Fibroblast of pulmonary artery (primary cell): Measurements from ENCODE around the gene RPS6KC1.
"Not testable (repeated sequence)": the region's sequence is repeated elsewhere in the genome, so short reads cannot be mapped to it uniquely, and the experiment has no call there.

Experiments
- DNase-seq: peaks from one replicate; pipeline ENCODE4 v3.0.0-alpha.2; 2010; ENCODE audit warnings: low read depth
- H3K4me3 ChIP-seq: replicated peaks from 2 replicates; pipeline ENCODE4 v1.5.1; 2011; ENCODE audit warnings: low read depth, mild to moderate bottlenecking, control low read depth, low read length, moderate library complexity
- CTCF ChIP-seq: IDR thresholded peaks from 2 replicates; pipeline ENCODE4 v1.5.1; 2011; ENCODE audit warnings: mild to moderate bottlenecking, control low read depth, low read length, inconsistent platforms; ENCODE audit errors: missing control alignments

The RPS6KC1 gene

GRCh38 chr1:213106298-213106697, 55.3 kb downstream of the RPS6KC1 start:
- no peak overlapping the region for H3K4me3 ChIP-seq
- TF ChIP-seq CTCF: no peak
- DNase-seq: no peak

GRCh38 chr1:213107613-213108012, 56.6 kb downstream of the RPS6KC1 start:
- H3K4me3 ChIP-seq: no peak overlapping the region
- DNase-seq: no peak
- no peak for TF ChIP-seq CTCF

- no peak for DNase-seq
- no peak overlapping the region for H3K4me3 ChIP-seq
- no peak for TF ChIP-seq CTCF
Observed at GRCh38 chr1:213110349-213111300, 59.6 kb downstream of the RPS6KC1 start.

GRCh38 chr1:213111502-213111901, 60.5 kb downstream of the RPS6KC1 start:
- no peak overlapping the region for H3K4me3 ChIP-seq
- DNase-seq: no peak
- TF ChIP-seq CTCF: no peak

- not testable (repeated sequence) for H3K4me3 ChIP-seq, DNase-seq
Observed at GRCh38 chr1:213112723-213113122, 61.7 kb downstream of the RPS6KC1 start.

GRCh38 chr1:213117699-213118180, 66.7 kb downstream of the RPS6KC1 start:
- not testable (repeated sequence) for H3K4me3 ChIP-seq, DNase-seq

- DNase-seq: no peak
- no peak overlapping the region for H3K4me3 ChIP-seq
- TF ChIP-seq CTCF: no peak
Observed at GRCh38 chr1:213119794-213120193, 68.8 kb downstream of the RPS6KC1 start.

- no peak overlapping the region for H3K4me3 ChIP-seq
- DNase-seq: no peak
- TF ChIP-seq CTCF: no peak
Observed at GRCh38 chr1:213120386-213120785, 69.3 kb downstream of the RPS6KC1 start.
